Fibroblast of the aortic adventitia (primary cell): Measurements from ENCODE around the gene CCDC28B. TPM values are rescaled to one million over a fixed set of nuclear protein-coding genes. Genes with fewer than 3 reads are reported as not detected.

Source experiments
- DNase-seq: peaks from one replicate; pipeline ENCODE4 v3.0.0-alpha.2; 2010; ENCODE audit warnings: low read depth
- H3K4me3 ChIP-seq: 2 replicates; pipeline ENCODE4 v1.5.1; 2011; ENCODE audit warnings: low read depth, mild to moderate bottlenecking, control low read depth, low read length, moderate library complexity
- total RNA-seq: library from RNA; depleted of rRNA; stranded (reverse); fragments of >200 nt; gene quantifications from 2 replicates; pipeline ENCODE4 v1.2.3, GENCODE V29; 2012; ENCODE audit warnings: low replicate concordance
- TF ChIP-seq, protein P1 (sequence below): IDR thresholded peaks from 2 replicates; pipeline ENCODE4 v1.5.1; 2011; ENCODE audit warnings: mild to moderate bottlenecking, low read length, control low read depth, inconsistent platforms; ENCODE audit not compliant: insufficient read depth

CCDC28B gene
- total RNA-seq, 1 donor = 6.0 TPM

DNA sequence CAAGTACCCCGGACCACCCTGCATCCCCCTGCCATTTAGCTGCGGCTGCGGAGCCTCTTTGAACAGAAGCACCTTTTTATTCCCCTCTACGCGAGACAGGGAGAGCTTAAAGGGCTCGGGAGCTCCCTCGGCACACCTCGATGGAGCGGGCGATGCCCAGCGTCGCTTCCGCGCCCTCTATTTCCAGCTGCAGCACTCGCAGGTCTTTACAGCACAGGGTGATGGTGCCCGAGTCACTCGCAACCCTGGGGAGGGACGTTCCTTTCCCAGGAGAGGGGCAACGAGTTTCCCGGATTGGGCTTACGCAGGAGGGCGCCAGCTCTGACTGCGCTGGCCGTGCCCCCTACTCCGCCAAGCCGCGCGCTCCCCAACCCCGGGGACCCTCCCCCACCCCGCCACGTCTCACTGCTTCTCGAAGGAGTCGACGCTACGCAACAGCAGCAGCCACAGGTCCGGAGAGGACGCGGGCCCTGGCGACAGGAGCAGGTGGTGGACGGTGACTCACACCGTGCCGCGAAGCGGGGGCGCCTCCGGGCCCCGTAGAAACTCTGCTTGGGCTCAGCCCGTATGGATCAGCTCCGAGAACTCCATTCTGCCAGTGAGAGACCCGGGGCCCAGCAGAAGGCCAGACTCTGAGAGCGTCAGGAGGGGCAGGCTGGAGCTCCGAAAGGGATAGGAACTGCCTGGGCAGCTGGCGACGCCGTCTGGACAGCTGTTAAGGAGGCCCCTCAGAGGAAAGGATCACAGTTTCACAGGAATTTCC lies 40.8 kb downstream of the CCDC28B start:
- DNase-seq = peak; percentile 68
- TF ChIP-seq, protein P1, sequence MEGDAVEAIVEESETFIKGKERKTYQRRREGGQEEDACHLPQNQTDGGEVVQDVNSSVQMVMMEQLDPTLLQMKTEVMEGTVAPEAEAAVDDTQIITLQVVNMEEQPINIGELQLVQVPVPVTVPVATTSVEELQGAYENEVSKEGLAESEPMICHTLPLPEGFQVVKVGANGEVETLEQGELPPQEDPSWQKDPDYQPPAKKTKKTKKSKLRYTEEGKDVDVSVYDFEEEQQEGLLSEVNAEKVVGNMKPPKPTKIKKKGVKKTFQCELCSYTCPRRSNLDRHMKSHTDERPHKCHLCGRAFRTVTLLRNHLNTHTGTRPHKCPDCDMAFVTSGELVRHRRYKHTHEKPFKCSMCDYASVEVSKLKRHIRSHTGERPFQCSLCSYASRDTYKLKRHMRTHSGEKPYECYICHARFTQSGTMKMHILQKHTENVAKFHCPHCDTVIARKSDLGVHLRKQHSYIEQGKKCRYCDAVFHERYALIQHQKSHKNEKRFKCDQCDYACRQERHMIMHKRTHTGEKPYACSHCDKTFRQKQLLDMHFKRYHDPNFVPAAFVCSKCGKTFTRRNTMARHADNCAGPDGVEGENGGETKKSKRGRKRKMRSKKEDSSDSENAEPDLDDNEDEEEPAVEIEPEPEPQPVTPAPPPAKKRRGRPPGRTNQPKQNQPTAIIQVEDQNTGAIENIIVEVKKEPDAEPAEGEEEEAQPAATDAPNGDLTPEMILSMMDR = peak; percentile 16
- H3K4me3 ChIP-seq = peak overlapping the region; percentile 85

DNA sequence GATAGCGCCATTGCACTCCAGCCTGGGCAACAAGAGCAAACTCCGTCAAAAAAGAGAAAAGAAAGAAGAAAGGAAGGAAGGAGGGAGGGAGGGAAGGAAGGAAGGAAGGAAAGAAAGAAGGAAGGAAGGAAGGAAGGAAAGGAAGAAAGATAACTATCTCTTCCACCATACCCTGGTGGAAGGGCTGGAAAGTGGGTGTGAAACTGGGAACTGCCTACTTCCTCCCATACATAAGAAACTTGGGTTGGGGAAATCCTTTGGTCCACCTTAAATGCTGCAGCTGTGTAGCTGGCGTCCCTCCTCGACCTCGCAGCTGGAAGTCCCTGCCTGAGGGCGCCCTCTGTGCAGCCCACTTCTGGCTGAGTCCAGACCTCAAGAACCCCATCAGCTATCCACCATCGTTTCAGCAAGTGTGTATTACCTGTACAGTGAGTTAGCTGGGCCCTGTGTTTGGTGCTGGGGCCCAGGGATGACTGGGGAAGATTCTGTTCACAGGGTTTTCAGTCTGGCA lies 42.0 kb downstream of the CCDC28B start:
- peak overlapping the region; percentile 56 for H3K4me3 ChIP-seq
- TF ChIP-seq, protein P1 = no peak
- DNase-seq = peak; percentile 58

DNA sequence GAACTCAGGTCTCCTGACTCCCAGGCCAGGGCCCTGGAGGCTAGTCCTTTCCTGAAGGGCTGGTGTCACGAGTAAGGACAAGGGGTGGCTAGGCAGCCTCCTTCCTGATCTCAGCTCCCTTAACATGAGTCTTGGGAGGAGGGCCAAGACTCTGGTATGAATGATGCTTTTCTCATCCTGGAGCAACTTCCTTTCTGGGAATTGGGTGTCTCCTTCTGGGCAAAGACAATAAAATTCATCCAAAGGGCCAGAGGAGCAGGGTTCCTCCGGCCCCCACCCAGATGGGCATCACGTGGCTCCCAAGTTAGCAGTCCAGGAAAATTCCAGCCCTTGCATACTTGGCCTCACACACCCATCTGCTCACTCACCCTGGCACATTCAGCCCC lies 46.5 kb downstream of the CCDC28B start, which contains the start of gene FAM167B:
FAM167B (plus strand) TSS at position 335 of the 386 bp plus-strand sequence. CDS start 200 bp downstream, outside the sequence.
- peak; percentile 96 for DNase-seq
- H3K4me3 ChIP-seq = no peak within 1 kb of the TSS
- TF ChIP-seq, protein P1 = no peak

DNA sequence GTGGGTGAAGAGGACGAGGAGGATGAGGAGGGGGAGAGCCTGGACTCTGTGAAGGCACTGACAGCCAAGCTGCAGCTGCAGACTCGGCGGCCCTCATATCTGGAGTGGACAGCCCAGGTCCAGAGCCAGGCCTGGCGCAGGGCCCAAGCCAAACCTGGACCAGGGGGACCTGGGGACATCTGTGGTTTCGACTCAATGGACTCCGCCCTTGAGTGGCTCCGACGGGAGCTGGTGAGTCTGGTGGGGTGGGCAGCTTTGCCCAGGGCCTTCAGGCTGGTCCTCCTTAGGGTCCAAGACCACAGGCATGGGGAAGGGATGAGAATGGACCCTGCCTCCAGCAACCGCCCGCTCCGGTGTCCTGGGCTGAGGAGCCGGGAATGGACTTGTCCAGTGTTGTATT lies 47.1 kb downstream of the CCDC28B start:
- TF ChIP-seq, protein P1 = no peak
- no peak overlapping the region for H3K4me3 ChIP-seq
- DNase-seq = no peak

DNA sequence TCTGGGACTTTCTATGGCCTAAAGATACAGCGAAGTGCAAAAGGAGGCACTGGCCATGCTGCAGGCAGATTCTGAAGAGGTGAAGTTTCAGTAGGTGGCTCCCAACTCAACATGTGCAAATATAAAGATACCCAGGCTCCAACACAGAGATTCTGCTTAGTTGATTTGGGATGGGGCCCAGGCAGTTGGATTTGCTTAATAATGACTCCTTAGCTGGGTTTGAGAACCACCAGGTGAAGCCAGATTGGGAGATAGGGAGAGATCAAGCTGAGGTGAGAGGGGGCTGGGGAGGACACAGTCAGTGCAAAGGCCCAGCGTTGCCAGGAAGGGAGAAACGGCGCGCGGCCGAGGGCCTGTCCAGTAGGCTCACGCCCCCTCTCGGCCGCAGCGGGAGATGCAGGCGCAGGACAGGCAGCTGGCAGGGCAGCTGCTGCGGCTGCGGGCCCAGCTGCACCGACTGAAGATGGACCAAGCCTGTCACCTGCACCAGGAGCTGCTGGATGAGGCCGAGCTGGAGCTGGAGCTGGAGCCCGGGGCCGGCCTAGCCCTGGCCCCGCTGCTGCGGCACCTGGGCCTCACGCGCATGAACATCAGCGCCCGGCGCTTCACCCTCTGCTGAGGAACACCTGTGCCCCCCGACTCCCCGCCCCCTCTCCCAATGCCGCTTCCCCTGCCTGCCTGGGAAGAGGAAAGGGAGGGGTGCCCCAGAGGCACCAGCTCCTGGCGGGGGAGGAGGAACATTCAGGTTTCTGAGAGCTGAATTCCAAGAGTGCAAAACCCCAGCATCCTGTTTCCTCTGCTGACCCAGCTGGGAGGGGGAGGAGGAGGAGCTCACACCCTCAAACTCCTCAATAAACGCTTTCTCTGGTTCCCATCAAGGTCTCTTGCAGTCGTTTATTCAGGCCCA lies 47.8 kb downstream of the CCDC28B start:
- DNase-seq = peak; percentile 66
- no peak overlapping the region for H3K4me3 ChIP-seq
- TF ChIP-seq, protein P1 = peak; percentile 83

DNA sequence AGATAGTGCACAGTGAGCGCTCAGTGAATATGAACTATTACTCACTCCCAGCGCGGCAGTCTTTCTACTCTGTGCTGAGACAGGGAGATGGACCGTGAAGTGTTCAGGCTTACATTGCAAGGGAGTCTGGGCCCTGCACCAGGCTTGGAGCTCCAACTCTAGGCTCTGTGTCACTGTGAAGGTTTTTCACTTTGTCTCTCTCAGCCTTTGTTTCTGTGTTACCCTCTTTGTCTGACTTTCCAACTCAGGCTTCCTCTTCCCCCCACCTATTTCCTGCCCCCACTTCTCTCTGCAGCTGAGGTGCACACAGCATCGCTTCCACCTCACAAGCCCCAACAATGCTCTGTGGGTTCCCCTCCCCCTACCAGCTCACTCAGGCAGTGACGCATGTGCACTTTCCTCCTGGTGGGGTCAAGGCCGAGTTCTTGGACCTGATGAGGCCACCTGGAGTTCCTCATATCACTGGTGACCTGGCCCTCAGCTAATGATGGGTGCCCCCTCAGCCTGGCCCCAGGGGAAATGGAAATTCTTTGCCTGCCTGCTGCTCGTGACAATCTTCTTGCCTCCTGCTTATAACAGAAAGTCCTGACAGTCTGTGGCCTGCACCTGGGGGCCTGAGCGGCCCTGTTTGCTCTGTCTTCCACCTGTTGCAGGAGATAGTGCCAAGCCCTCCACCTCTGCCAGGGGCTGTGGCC lies 49.6 kb downstream of the CCDC28B start:
- TF ChIP-seq, protein P1 = no peak
- H3K4me3 ChIP-seq = no peak overlapping the region
- no peak for DNase-seq
